ENCODE results near the gene SELENOO.

GRCh38 chr22:50256258-50256862 is 55.5 kb downstream of the SELENOO start:
- no peak for TF ChIP-seq CTCF (IDR thresholded peaks at IDR 0.05)
- no peak for TF ChIP-seq POLR2AphosphoS5 (IDR thresholded peaks at IDR 0.05)
